Measurements from ENCODE around the gene TUSC2.

The TUSC2 gene

DNA sequence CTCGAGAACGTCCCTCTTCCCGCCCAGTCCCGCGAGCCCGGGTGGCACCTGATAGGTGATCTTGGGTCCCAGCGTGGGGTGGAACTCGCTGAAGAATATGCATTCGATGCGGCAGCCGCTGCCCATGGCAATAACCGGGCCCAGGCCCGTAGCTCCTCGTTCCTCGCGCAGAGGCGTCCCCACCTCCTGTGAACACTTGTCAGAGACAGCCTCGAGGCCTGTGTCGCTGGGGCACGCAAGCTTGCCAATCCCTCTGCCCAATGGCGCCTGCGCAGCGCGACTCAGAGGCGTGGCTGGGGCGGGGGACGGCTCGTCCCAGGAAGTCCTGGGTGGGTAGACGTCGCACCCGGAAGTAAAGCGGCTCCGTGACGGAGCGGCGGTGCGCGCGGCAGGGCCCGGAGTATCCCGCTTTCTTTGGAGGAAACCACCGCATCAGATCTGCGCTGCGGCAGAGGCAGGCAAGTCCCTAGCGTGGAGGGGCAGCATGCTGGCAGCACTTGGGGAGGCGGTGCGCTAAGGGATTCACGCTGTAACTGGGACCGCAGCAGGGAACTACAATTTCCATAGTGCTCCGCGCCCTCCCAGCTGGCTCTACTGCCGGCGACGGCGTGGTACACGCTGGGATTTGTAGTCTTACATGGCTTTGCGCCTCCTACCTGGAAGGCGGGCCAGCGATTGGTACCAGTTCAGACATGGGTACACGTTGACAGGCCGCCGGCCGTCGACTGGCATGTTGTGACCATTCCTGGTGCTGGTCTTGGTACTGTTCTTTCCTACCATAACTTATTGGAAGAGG lies 22.7 kb upstream of the TUSC2 start, which contains the start of the genes CYB561D2 and NPRL2:
Gene CYB561D2, plus strand, starts transcription at position 336 of the 796 bp plus-strand sequence. CDS start 572 bp downstream, outside the sequence.
Gene NPRL2, minus strand, starts transcription at position 249 of the 796 bp plus-strand sequence. Its CDS starts 123 bp downstream, at position 126.
- Histone ChIP-seq H3K9ac (ENCODE audit: insufficient read length) (peak within 1 kb of the TSS; percentile 81), H3K27ac (peak within 1 kb of the TSS; percentile 89), H3K36me3 (ENCODE audit: insufficient read depth, low read length) (no peaks in the 10 kb centered on the region; the same call in 1 of the 2 replicates), H3K9me3 (ENCODE audit: low read depth, low read length) (no peaks in the 10 kb centered on the region), H3K4me3 (peak within 1 kb of the TSS; percentile 90)
- DNase-seq (ENCODE audit: low read depth, low spot score): peak; percentile 48
- TF ChIP-seq EZH2 (IDR thresholded peaks at IDR 0.05) (no peak), POLR2AphosphoS5 (IDR thresholded peaks at IDR 0.05; ENCODE audit: borderline replicate concordance, low read depth, low read length) (peak; percentile 88)

DNA sequence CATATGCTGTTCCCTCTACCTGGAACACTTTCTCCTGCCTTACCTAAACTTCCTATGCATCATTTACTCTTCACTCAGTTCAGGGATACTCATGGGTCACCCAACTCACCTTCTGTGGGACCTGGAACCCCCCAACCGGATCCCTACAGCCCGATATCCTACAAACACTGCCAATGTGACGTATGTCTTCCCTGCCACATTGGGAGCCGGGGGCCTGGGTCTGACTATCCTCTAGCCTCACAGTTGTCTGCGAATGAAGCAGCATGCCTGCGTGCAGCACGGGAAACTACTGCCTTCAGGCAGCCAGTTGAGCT lies 22.1 kb upstream of the TUSC2 start:
- Histone ChIP-seq H3K4me3 (peak overlapping the region; percentile 90), H3K27ac (no peak overlapping the region), H3K9ac (ENCODE audit: insufficient read length) (peak overlapping the region; percentile 81), H3K9me3 (ENCODE audit: low read depth, low read length) (no peaks in the 10 kb centered on the region), H3K36me3 (ENCODE audit: insufficient read depth, low read length) (no peaks in the 10 kb centered on the region; the same call in 1 of the 2 replicates)
- TF ChIP-seq EZH2 (IDR thresholded peaks at IDR 0.05) (no peak), POLR2AphosphoS5 (IDR thresholded peaks at IDR 0.05; ENCODE audit: borderline replicate concordance, low read depth, low read length) (no peak), FOXP2 (optimal IDR thresholded peaks at IDR 0.05; ENCODE audit: control extremely low read depth, extremely low read length, insufficient read depth) (no peak)
- no peak for DNase-seq (ENCODE audit: low read depth, low spot score)

DNA sequence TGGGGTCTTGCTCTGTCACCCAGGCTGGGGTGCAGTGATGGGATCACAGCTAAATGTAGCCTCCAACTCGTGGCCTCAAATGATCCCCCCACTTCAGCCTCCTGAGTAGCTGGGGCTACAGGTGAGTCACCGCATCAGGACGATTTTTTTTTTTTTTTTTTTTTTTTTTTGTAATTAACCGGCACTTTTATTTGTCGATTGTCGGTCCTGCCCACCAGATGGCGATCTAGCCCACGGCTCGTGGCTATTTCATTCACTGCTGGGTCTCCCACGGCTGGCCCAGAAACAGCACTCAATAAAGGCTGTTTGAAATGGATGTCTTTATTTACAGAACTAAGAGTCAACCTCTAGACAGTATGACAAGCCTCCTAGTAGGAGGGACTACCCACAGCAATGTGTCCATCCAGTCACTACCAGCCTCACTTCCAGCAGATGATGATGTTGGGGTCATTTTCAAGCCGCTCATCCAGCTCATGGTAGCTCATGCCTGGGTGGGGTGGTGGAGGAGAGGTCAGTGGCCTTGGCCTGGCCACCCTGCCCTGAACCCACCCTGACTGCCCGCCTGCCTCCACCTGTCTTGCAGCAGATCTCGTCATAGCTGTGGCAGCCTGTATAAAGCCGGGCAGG lies 19.3 kb upstream of the TUSC2 start:
- no peak for DNase-seq (ENCODE audit: low read depth, low spot score)
- Histone ChIP-seq H3K4me3 (no peak overlapping the region), H3K27ac (no peak overlapping the region), H3K9me3 (ENCODE audit: low read depth, low read length) (no peaks in the 10 kb centered on the region), H3K36me3 (ENCODE audit: insufficient read depth, low read length) (no peaks in the 10 kb centered on the region), H3K9ac (ENCODE audit: insufficient read length) (no peak overlapping the region)
- no peak for TF ChIP-seq POLR2AphosphoS5 (IDR thresholded peaks at IDR 0.05; ENCODE audit: borderline replicate concordance, low read depth, low read length)
- no peak for TF ChIP-seq FOXP2 (optimal IDR thresholded peaks at IDR 0.05; ENCODE audit: control extremely low read depth, extremely low read length, insufficient read depth)
- no peak for TF ChIP-seq EZH2 (IDR thresholded peaks at IDR 0.05)

DNA sequence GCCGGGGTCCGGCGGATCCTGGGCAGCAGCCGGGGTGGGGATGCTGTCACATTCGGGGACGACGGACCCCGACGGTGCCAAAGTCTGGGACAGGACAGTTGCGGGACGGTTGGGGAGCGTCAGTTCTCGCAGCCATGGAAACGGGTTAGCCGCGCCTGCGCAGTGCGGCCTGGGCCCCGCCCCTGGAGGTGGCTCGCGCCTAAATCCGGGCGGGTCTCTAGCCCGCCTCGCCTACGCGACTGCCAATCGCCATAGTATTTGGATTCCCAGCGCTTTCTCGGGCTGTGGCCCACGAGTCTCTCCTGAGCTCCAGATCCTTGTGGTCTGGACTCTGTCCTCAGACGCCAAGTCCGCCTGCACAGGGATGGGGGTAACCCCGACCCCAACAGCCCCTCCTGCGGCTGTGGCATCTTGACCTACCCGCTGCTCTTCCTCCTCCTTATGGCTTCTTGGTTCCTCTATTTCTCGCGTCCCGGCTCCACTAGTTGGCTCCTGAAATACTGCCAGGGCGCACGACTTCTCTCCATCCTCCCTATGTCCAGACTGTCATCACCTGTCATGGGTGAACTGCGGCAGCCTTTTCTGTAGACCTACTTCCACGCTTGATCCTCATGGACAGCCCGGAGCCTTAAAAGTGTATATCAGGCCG lies 17.7 kb upstream of the TUSC2 start, which contains the start of gene ZMYND10:
Gene ZMYND10, minus strand, starts transcription at position 147 of the 649 bp plus-strand sequence. CDS start 153 bp downstream, outside the sequence.
- no peak within 1 kb of the TSS for H3K27ac ChIP-seq
- DNase-seq (ENCODE audit: low read depth, low spot score): no peak
- TF ChIP-seq POLR2AphosphoS5 (IDR thresholded peaks at IDR 0.05; ENCODE audit: borderline replicate concordance, low read depth, low read length) (peak; percentile 33; the same call in 1 of the 2 replicates), EZH2 (IDR thresholded peaks at IDR 0.05) (no peak)
- no peaks in the 10 kb centered on the region for H3K36me3 ChIP-seq (ENCODE audit: insufficient read depth, low read length)
- no peaks in the 10 kb centered on the region for H3K9me3 ChIP-seq (ENCODE audit: low read depth, low read length)
- H3K9ac ChIP-seq (ENCODE audit: insufficient read length): no peak within 1 kb of the TSS
- peak within 1 kb of the TSS; percentile 73 for H3K4me3 ChIP-seq

DNA sequence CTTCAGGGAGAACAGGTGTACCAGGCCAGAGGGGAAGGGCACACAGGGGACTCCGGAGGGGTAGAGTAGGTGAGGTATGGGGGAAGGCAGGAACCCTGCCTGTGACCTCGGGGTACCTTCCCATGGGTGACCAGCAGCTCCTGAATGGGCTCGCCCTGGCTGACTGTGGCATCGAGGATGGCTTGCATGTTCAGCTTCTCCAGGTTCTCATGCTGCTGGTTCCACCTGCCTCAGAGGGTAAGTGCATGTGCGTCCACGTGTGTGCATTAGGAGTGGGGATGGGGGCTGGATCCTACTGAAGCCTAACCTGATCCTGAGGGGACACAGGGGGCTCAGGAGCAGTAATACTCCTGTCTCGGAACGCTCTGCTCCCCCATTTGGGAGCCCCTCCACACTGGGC lies 17.0 kb upstream of the TUSC2 start:
- Histone ChIP-seq H3K9me3 (ENCODE audit: low read depth, low read length) (no peaks in the 10 kb centered on the region), H3K4me3 (peak overlapping the region; percentile 73), H3K9ac (ENCODE audit: insufficient read length) (no peak overlapping the region), H3K36me3 (ENCODE audit: insufficient read depth, low read length) (no peaks in the 10 kb centered on the region), H3K27ac (no peak overlapping the region)
- TF ChIP-seq POLR2AphosphoS5 (IDR thresholded peaks at IDR 0.05; ENCODE audit: borderline replicate concordance, low read depth, low read length) (no peak), FOXP2 (optimal IDR thresholded peaks at IDR 0.05; ENCODE audit: control extremely low read depth, extremely low read length, insufficient read depth) (no peak), EZH2 (IDR thresholded peaks at IDR 0.05) (no peak)
- DNase-seq (ENCODE audit: low read depth, low spot score): no peak

DNA sequence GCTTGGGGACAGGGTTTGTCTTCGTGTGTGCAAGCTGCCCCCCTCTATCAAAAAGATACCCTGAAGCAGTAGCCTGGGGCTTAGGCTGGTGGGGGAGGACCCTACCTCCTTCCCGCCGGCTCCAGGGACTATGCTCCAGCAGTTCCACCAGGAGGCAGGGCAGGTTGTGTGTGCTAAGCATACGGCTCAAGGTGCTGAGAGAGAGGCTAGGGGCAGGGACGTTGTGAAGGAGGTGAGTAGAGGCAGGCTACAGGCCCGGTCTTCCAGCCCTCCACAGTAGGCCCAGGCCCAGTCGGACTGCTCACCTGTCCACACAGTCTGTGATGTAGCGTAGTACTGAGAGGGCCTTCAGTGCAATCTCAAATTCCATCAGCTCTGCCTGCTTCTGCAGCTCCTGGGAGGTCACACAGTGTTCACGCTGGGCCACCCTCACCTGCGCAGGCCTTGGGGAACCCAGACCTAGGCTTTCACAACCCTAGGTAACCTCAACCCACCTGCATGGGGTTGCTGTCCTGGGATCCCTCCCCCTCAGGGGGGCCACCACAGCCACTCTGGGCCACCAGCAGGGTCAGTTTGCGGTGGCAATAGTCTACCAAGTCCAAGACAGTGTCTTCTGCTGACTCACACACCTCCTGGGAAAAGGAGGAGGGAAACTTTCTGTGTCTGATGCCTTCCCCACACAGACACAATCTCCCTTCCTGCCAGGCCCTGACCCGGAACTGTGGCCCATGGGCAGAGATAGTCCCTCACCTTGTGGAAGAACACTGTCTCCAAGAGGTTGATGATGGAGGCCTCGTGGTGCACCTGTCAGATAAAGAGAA lies 15.0 kb upstream of the TUSC2 start:
- no peak overlapping the region for H3K27ac ChIP-seq
- DNase-seq (ENCODE audit: low read depth, low spot score): no peak
- H3K4me3 ChIP-seq: no peak overlapping the region
- H3K36me3 ChIP-seq (ENCODE audit: insufficient read depth, low read length): no peaks in the 10 kb centered on the region
- no peak overlapping the region for H3K9ac ChIP-seq (ENCODE audit: insufficient read length)
- no peaks in the 10 kb centered on the region for H3K9me3 ChIP-seq (ENCODE audit: low read depth, low read length)
- no peak for TF ChIP-seq EZH2 (IDR thresholded peaks at IDR 0.05)
- TF ChIP-seq POLR2AphosphoS5 (IDR thresholded peaks at IDR 0.05; ENCODE audit: borderline replicate concordance, low read depth, low read length): no peak
- TF ChIP-seq FOXP2 (optimal IDR thresholded peaks at IDR 0.05; ENCODE audit: control extremely low read depth, extremely low read length, insufficient read depth): no peak

DNA sequence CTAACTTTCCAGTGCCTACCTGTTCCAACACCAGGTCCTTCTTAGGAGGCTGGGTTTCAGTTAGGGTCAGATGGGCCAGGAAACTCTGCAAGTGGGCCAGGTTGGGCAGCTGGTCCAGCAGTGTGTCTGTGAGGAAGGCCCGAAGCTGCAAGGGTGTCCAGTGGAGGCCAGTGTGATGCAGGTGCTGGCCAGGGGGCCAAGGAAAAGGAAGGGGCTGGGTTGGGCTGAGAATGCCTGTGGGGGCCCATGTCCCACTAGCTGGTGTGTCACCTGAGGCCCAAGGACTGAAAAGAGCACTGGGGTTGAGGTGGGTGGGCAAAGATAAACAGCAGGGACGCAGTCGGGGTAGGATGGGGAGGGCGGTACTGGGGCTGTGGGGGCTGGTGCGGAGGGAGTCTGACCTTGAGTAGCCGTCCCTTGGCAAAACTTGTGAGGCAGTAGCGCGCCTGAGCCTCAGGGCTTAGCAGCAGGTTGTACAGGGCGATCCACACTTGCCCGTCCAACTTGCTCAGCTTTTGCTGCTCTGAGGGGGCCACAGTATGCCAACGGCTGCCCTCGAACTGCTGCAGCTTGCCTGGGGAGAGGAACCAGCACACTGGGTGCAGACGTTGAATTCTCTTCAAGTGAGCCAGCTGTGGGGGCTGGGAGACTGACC lies 14.1 kb upstream of the TUSC2 start:
- no peak overlapping the region for H3K27ac ChIP-seq
- H3K4me3 ChIP-seq: no peak overlapping the region
- no peak overlapping the region for H3K9ac ChIP-seq (ENCODE audit: insufficient read length)
- no peak for DNase-seq (ENCODE audit: low read depth, low spot score)
- TF ChIP-seq FOXP2 (optimal IDR thresholded peaks at IDR 0.05; ENCODE audit: control extremely low read depth, extremely low read length, insufficient read depth) (no peak), EZH2 (IDR thresholded peaks at IDR 0.05) (no peak), POLR2AphosphoS5 (IDR thresholded peaks at IDR 0.05; ENCODE audit: borderline replicate concordance, low read depth, low read length) (no peak)
- H3K9me3 ChIP-seq (ENCODE audit: low read depth, low read length): no peaks in the 10 kb centered on the region
- no peaks in the 10 kb centered on the region for H3K36me3 ChIP-seq (ENCODE audit: insufficient read depth, low read length)
